HepG2 (cell line): Measurements from ENCODE around the gene PIM1. TPM values are rescaled to one million over a fixed set of nuclear protein-coding genes. Genes with fewer than 3 reads are reported as not detected.
A peak's percentile ranks its signal among the peaks of the same experiment; 100 is the strongest.

Experiments used
- ATF1 ChIP-seq: IDR thresholded peaks from 2 replicates; pipeline ENCODE4 v1.6.1; 2016; ENCODE audit warnings: mild to moderate bottlenecking, control low read depth
- CREB1 ChIP-seq, 2 experiments: fragments of 450-650 bp in 1 of 2; IDR thresholded peaks; 2 replicates each; pipeline ENCODE4 v1.6.1; 2016 to 2017; ENCODE audit warnings: control low read depth in 1 of 2, mild to moderate bottlenecking in 1 of 2, missing compliant biosample characterization in 1 of 2, missing genetic modification characterization in 1 of 2
- KDM5A ChIP-seq: fragments of 200-600 bp; sonication (generic); IDR thresholded peaks from 2 replicates; pipeline ENCODE4 v1.7.0; 2018; ENCODE audit warnings: antibody characterized with exemption, mild to moderate bottlenecking, low read length, borderline replicate concordance
- NBN ChIP-seq: fragments of 450-650 bp; conservative IDR thresholded peaks from 2 replicates; pipeline ENCODE4 v1.6.1; 2017
- NFRKB ChIP-seq: fragments of 450-650 bp; IDR thresholded peaks from 2 replicates; pipeline ENCODE4 v1.6.1; 2017
- POLR2AphosphoS5 ChIP-seq: IDR thresholded peaks from 2 replicates; pipeline ENCODE4 v1.6.1; 2012; ENCODE audit warnings: low read depth, low read length
- POLR2G ChIP-seq: fragments of 200-400 bp; formaldehyde crosslinking; IDR thresholded peaks from 2 replicates; pipeline ENCODE4 v1.6.1; 2018; ENCODE audit warnings: mild to moderate bottlenecking, low read depth, low read length, moderate library complexity
- REPIN1 ChIP-seq: sonication (generic); formaldehyde crosslinking; IDR thresholded peaks from 2 replicates; pipeline ENCODE4 v1.8.0; 2022; ENCODE audit warnings: missing genetic modification reagents, low read depth, mild to moderate bottlenecking, borderline replicate concordance
- SPEN ChIP-seq: sonication (generic); formaldehyde crosslinking; IDR thresholded peaks from 2 replicates; pipeline ENCODE4 v1.5.1; 2020; ENCODE audit warnings: low read depth, mild to moderate bottlenecking, missing genetic modification reagents
- ZC3H13 ChIP-seq: sonication (generic); formaldehyde crosslinking; IDR thresholded peaks from 2 replicates; pipeline ENCODE4 v1.8.1; 2023; ENCODE audit warnings: mild to moderate bottlenecking, missing genetic modification reagents, moderate library complexity
- ZNF143 ChIP-seq: sonication (generic); formaldehyde crosslinking; IDR thresholded peaks from 2 replicates; pipeline ENCODE4 v1.4.0; 2020; ENCODE audit warnings: missing genetic modification reagents
- ZNF224 ChIP-seq: sonication (generic); formaldehyde crosslinking; IDR thresholded peaks from 2 replicates; pipeline ENCODE4 v1.5.0; 2020; ENCODE audit warnings: mild to moderate bottlenecking, missing genetic modification reagents
- ZNF24 ChIP-seq: fragments of 450-650 bp; IDR thresholded peaks from 2 replicates; pipeline ENCODE4 v1.6.1; 2017; ENCODE audit warnings: antibody characterized with exemption, mild to moderate bottlenecking
- ZNF337 ChIP-seq: sonication (generic); formaldehyde crosslinking; IDR thresholded peaks from 2 replicates; pipeline ENCODE4 v1.5.1; 2020; ENCODE audit warnings: missing genetic modification reagents, low read depth, mild to moderate bottlenecking, borderline replicate concordance
- ZNF552 ChIP-seq: sonication (generic); formaldehyde crosslinking; IDR thresholded peaks from 2 replicates; pipeline ENCODE4 v1.9.0; 2022; ENCODE audit warnings: missing genetic modification reagents, mild to moderate bottlenecking, borderline replicate concordance
- ZNF83 ChIP-seq: sonication (generic); formaldehyde crosslinking; IDR thresholded peaks from 2 replicates; pipeline ENCODE4 v1.4.0; 2020; ENCODE audit warnings: missing genetic modification reagents, mild to moderate bottlenecking, borderline replicate concordance
- ZNF878 ChIP-seq: sonication (generic); formaldehyde crosslinking; IDR thresholded peaks from 2 replicates; pipeline ENCODE4 v1.8.1; 2023; ENCODE audit warnings: mild to moderate bottlenecking, missing genetic modification reagents, moderate library complexity
- ZSCAN22 ChIP-seq: sonication (generic); formaldehyde crosslinking; IDR thresholded peaks from 2 replicates; pipeline ENCODE4 v1.4.0; 2020; ENCODE audit warnings: mild to moderate bottlenecking, missing genetic modification reagents
- ZSCAN30 ChIP-seq: sonication (generic); formaldehyde crosslinking; IDR thresholded peaks from 2 replicates; pipeline ENCODE4 v1.5.0; 2020; ENCODE audit warnings: mild to moderate bottlenecking, missing genetic modification reagents
- polyA plus RNA-seq, 8 experiments: library from polyadenylated mRNA; depleted of rRNA in 3 of 8; stranded (reverse) in 7 of 8; unstranded in 1 of 8; fragments of >200 nt; fragmentation: Illumina TruSeq in 4 of 8; extraction: Trizol in 4 of 8; gene quantifications; 2 replicates each; pipeline versions ENCODE4 v1.2.1 to v1.2.3, GENCODE V29; 2011 to 2016; ENCODE audit warnings: low read depth in 4 of 8, missing spikeins in 1 of 8, mixed read lengths in 1 of 8; ENCODE audit not compliant: insufficient read depth in 1 of 8
- total RNA-seq, 5 experiments: library from RNA; depleted of rRNA; stranded (reverse); fragments of >200 nt; fragmentation: Illumina TruSeq; extraction: Trizol; gene quantifications; 2 replicates each; pipeline ENCODE4 v1.2.3, GENCODE V29; 2016; ENCODE audit warnings: low read depth in 1 of 5
- TF ChIP-seq, protein P1 (sequence below): sonication (generic); formaldehyde crosslinking; IDR thresholded peaks from 2 replicates; pipeline ENCODE4 v1.9.0; 2021; ENCODE audit warnings: missing genetic modification reagents, borderline replicate concordance
- TF ChIP-seq, protein P2 (sequence below): IDR thresholded peaks from 2 replicates; pipeline ENCODE4 v1.4.0; 2020; ENCODE audit warnings: mild to moderate bottlenecking, missing genetic modification reagents

Gene PIM1
- total and polyA plus RNA-seq, 2 of the 13 experiments (the other 11 are each of a cell fraction or from before 2014, with no cell fraction given) = 29.4 to 117 TPM

DNA sequence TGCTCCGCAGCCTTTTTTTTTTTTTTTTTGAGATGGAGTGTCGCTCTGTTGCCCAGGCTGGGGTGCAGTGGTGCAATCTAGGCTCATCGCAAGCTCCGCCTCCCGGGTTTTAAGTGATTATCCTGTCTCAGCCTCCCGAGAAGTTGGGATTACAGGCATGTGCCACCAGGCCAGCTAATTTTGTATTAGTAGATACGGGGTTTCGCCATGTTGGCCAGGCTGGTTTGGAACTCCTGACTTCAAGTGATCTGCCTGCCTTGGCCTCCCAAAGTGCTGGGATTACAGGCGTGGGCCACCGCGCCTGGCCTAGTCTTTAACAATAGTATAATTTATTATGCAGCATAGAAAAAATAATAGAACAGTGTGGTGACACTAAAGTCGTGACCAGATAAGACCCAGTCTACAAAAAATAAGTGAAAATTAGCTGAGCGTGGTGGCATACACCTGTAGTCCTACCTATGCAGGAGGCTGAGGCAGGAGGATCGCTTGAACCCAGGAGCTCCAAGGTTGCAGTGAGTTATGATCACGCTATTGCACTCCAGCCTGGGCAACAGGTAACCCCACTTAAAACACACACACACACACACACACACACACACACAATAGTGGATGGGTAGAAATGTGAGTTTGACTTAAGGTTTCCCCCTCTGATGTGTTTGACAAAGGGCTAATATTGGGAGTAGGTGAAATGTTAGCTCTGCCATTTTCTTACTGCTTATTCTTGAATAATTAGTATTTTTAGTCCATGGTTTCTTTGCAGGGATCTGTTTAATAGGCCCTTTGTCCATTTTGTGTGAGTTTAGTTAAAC lies 6.5 kb downstream of the PIM1 start (continued):
- TF ChIP-seq ZNF337 (no peak), SPEN (CRISPR knock-in tag) (no peak), KDM5A (no peak), POLR2AphosphoS5 (no peak), ZNF552 (no peak), ZNF143 (no peak), ATF1 (CRISPR knock-in tag) (no peak), ZNF83 (CRISPR knock-in tag) (0 out of 2 replicates have a peak, but pooled peaks have one; percentile 24), NFRKB (no peak), POLR2G (peak; percentile 15; the same call in 1 of the 2 replicates), CREB1 (IDR thresholded peaks at IDR 0.05) (no peak), CREB1 (CRISPR knock-in tag; IDR thresholded peaks at IDR 0.05) (no peak), ZNF224 (CRISPR knock-in tag) (0 out of 2 replicates have a peak, but pooled peaks have one; percentile 37), NBN (no peak), REPIN1 (no peak), ZNF24 (no peak), ZSCAN22 (no peak), ZNF878 (CRISPR knock-in tag) (0 out of 2 replicates have a peak, but pooled peaks have one; percentile 60), ZC3H13 (CRISPR knock-in tag) (0 out of 2 replicates have a peak, but pooled peaks have one; percentile 35), ZSCAN30 (CRISPR knock-in tag) (no peak)
- TF ChIP-seq, protein P1, sequence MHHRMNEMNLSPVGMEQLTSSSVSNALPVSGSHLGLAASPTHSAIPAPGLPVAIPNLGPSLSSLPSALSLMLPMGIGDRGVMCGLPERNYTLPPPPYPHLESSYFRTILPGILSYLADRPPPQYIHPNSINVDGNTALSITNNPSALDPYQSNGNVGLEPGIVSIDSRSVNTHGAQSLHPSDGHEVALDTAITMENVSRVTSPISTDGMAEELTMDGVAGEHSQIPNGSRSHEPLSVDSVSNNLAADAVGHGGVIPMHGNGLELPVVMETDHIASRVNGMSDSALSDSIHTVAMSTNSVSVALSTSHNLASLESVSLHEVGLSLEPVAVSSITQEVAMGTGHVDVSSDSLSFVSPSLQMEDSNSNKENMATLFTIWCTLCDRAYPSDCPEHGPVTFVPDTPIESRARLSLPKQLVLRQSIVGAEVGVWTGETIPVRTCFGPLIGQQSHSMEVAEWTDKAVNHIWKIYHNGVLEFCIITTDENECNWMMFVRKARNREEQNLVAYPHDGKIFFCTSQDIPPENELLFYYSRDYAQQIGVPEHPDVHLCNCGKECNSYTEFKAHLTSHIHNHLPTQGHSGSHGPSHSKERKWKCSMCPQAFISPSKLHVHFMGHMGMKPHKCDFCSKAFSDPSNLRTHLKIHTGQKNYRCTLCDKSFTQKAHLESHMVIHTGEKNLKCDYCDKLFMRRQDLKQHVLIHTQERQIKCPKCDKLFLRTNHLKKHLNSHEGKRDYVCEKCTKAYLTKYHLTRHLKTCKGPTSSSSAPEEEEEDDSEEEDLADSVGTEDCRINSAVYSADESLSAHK (CRISPR knock-in tag) = no peak
- TF ChIP-seq, protein P2, sequence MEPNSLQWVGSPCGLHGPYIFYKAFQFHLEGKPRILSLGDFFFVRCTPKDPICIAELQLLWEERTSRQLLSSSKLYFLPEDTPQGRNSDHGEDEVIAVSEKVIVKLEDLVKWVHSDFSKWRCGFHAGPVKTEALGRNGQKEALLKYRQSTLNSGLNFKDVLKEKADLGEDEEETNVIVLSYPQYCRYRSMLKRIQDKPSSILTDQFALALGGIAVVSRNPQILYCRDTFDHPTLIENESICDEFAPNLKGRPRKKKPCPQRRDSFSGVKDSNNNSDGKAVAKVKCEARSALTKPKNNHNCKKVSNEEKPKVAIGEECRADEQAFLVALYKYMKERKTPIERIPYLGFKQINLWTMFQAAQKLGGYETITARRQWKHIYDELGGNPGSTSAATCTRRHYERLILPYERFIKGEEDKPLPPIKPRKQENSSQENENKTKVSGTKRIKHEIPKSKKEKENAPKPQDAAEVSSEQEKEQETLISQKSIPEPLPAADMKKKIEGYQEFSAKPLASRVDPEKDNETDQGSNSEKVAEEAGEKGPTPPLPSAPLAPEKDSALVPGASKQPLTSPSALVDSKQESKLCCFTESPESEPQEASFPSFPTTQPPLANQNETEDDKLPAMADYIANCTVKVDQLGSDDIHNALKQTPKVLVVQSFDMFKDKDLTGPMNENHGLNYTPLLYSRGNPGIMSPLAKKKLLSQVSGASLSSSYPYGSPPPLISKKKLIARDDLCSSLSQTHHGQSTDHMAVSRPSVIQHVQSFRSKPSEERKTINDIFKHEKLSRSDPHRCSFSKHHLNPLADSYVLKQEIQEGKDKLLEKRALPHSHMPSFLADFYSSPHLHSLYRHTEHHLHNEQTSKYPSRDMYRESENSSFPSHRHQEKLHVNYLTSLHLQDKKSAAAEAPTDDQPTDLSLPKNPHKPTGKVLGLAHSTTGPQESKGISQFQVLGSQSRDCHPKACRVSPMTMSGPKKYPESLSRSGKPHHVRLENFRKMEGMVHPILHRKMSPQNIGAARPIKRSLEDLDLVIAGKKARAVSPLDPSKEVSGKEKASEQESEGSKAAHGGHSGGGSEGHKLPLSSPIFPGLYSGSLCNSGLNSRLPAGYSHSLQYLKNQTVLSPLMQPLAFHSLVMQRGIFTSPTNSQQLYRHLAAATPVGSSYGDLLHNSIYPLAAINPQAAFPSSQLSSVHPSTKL (CRISPR knock-in tag) = no peak
